ENCODE data around the gene IDS.
A peak's percentile ranks its signal among the peaks of the same experiment; 100 is the strongest.

The IDS gene

DNA sequence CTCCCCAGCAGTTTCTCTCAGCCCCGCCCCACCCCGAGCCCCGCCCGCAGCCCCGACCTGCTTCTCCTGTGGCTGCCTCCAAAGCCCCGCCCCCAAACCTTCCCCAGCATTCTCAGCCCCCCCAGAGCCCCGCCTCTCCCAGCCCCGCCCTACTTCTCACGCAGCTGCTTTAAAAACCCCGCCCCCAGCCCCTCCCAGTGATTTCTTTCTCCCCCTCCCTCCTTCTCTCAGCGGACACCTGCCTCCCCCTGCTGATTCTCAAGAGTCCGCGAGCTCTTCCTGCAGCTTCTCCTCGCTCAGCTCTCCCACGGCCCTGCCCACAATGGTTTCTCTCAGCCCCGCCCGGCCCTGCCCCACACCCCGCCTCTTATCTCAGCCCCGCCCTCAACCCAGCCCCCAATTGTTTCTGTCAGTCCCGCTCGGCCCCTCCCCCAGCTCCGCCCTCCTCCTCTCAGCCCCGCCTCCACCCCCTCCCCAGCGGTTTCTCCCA lies 35.1 kb upstream of the IDS start:
- no peaks in the 10 kb centered on the region for H3K4me1 ChIP-seq (ENCODE audit: control insufficient read depth, insufficient read depth, low read length)
- ChIA-PET CTCF (interaction anchor here (1.4 to 2.0 kb wide), 2 partner anchors 11 to 28 kb away, joined by 3 to 12 read pairs; no protein-coding TSS in a partner anchor), POLR2A (interaction anchor here (0.6 to 3.2 kb wide), 9 partner anchors 18 to 1047 kb away, joined by 3 to 51 read pairs (median 4); partner anchors contain the start of genes EOLA2 and IDS)
- H3K36me3 ChIP-seq (ENCODE audit: control insufficient read depth in 2 of 2, insufficient read depth in 1 of 2, low read length in 2 of 2) = peaks cover 0 to 10% of the 10 kb centered on the region in 2 experiments; a peak in 1 of 3 replicates
- H3K4me3 ChIP-seq (ENCODE audit: low read depth, low read length) = peak overlapping the region; percentile 59
- peak overlapping the region; percentile 65 for H3K27ac ChIP-seq (ENCODE audit: extremely low read depth, low read depth, low read length)
- H3K9me3 ChIP-seq (ENCODE audit: control insufficient read depth, insufficient read depth, low read depth, low read length) = no peaks in the 10 kb centered on the region
- TF ChIP-seq YY1 (tag by site-specific recombination; IDR thresholded peaks at IDR 0.05) (no peak), ZNF214 (tag by site-specific recombination; IDR thresholded peaks at IDR 0.05; ENCODE audit: borderline replicate concordance) (no peak), ZNF654 (tag by site-specific recombination; IDR thresholded peaks at IDR 0.05; ENCODE audit: low read depth) (no peak), ZNF585B (tag by site-specific recombination; IDR thresholded peaks at IDR 0.05) (no peak), ZNF426 (tag by site-specific recombination; IDR thresholded peaks at IDR 0.05) (no peak), ZNF274 (IDR thresholded peaks at IDR 0.05; ENCODE audit: low read length) (no peak), ZNF274 (tag by site-specific recombination; IDR thresholded peaks at IDR 0.05; ENCODE audit: borderline replicate concordance) (no peak), ZNF423 (tag by site-specific recombination; IDR thresholded peaks at IDR 0.05) (no peak), HOXD13 (CRISPR knock-in tag; IDR thresholded peaks at IDR 0.05; ENCODE audit: borderline replicate concordance) (no peak), ZNF510 (tag by site-specific recombination; IDR thresholded peaks at IDR 0.05; ENCODE audit: insufficient replicate concordance) (no peak), ZNF114 (tag by site-specific recombination; IDR thresholded peaks at IDR 0.05) (no peak), KLF9 (tag by site-specific recombination; IDR thresholded peaks at IDR 0.05; ENCODE audit: low read depth) (peak; percentile 29; the same call in 1 of the 2 replicates), KLF8 (tag by site-specific recombination; IDR thresholded peaks at IDR 0.05) (peak; percentile 83), OSR2 (tag by site-specific recombination; IDR thresholded peaks at IDR 0.05) (no peak), ZNF544 (tag by site-specific recombination; IDR thresholded peaks at IDR 0.05) (no peak), ZNF155 (tag by site-specific recombination; IDR thresholded peaks at IDR 0.05) (no peak), ZSCAN5A (tag by site-specific recombination; IDR thresholded peaks at IDR 0.05) (no peak), OVOL3 (tag by site-specific recombination; IDR thresholded peaks at IDR 0.05) (no peak), ZNF239 (tag by site-specific recombination; IDR thresholded peaks at IDR 0.05) (no peak), ZBTB44 (tag by site-specific recombination; IDR thresholded peaks at IDR 0.05) (no peak), PRDM1 (tag by site-specific recombination; IDR thresholded peaks at IDR 0.05) (no peak), ZEB2 (tag by site-specific recombination; IDR thresholded peaks at IDR 0.05) (no peak), ZNF701 (tag by site-specific recombination; IDR thresholded peaks at IDR 0.05) (no peak), KLF1 (tag by site-specific recombination; IDR thresholded peaks at IDR 0.05) (peak; percentile 75), MZF1 (tag by site-specific recombination; IDR thresholded peaks at IDR 0.05; ENCODE audit: borderline replicate concordance) (no peak)
- TF ChIP-seq, protein P1, sequence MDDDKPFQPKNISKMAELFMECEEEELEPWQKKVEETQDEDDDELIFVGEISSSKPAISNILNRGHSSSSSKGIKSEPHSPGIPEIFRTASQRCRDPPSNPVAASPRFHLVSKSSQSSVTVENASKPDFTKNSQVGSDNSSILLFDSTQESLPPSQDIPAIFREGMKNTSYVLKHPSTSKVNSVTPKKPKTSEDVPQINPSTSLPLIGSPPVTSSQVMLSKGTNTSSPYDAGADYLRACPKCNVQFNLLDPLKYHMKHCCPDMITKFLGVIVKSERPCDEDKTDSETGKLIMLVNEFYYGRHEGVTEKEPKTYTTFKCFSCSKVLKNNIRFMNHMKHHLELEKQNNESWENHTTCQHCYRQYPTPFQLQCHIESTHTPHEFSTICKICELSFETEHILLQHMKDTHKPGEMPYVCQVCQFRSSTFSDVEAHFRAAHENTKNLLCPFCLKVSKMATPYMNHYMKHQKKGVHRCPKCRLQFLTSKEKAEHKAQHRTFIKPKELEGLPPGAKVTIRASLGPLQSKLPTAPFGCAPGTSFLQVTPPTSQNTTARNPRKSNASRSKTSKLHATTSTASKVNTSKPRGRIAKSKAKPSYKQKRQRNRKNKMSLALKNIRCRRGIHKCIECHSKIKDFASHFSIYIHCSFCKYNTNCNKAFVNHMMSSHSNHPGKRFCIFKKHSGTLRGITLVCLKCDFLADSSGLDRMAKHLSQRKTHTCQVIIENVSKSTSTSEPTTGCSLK (tag by site-specific recombination; IDR thresholded peaks at IDR 0.05) = no peak
- TF ChIP-seq, protein P2, sequence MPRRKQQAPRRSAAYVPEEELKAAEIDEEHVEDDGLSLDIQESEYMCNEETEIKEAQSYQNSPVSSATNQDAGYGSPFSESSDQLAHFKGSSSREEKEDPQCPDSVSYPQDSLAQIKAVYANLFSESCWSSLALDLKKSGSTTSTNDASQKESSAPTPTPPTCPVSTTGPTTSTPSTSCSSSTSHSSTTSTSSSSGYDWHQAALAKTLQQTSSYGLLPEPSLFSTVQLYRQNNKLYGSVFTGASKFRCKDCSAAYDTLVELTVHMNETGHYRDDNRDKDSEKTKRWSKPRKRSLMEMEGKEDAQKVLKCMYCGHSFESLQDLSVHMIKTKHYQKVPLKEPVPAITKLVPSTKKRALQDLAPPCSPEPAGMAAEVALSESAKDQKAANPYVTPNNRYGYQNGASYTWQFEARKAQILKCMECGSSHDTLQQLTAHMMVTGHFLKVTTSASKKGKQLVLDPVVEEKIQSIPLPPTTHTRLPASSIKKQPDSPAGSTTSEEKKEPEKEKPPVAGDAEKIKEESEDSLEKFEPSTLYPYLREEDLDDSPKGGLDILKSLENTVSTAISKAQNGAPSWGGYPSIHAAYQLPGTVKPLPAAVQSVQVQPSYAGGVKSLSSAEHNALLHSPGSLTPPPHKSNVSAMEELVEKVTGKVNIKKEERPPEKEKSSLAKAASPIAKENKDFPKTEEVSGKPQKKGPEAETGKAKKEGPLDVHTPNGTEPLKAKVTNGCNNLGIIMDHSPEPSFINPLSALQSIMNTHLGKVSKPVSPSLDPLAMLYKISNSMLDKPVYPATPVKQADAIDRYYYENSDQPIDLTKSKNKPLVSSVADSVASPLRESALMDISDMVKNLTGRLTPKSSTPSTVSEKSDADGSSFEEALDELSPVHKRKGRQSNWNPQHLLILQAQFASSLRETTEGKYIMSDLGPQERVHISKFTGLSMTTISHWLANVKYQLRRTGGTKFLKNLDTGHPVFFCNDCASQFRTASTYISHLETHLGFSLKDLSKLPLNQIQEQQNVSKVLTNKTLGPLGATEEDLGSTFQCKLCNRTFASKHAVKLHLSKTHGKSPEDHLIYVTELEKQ (tag by site-specific recombination; IDR thresholded peaks at IDR 0.05; ENCODE audit: borderline replicate concordance) = no peak
- TF ChIP-seq, protein P3, sequence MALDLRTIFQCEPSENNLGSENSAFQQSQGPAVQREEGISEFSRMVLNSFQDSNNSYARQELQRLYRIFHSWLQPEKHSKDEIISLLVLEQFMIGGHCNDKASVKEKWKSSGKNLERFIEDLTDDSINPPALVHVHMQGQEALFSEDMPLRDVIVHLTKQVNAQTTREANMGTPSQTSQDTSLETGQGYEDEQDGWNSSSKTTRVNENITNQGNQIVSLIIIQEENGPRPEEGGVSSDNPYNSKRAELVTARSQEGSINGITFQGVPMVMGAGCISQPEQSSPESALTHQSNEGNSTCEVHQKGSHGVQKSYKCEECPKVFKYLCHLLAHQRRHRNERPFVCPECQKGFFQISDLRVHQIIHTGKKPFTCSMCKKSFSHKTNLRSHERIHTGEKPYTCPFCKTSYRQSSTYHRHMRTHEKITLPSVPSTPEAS (tag by site-specific recombination; IDR thresholded peaks at IDR 0.05) = no peak
- TF ChIP-seq, protein P4, sequence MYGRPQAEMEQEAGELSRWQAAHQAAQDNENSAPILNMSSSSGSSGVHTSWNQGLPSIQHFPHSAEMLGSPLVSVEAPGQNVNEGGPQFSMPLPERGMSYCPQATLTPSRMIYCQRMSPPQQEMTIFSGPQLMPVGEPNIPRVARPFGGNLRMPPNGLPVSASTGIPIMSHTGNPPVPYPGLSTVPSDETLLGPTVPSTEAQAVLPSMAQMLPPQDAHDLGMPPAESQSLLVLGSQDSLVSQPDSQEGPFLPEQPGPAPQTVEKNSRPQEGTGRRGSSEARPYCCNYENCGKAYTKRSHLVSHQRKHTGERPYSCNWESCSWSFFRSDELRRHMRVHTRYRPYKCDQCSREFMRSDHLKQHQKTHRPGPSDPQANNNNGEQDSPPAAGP (tag by site-specific recombination; IDR thresholded peaks at IDR 0.05) = no peak

Measured in HEK293 (cell line).